Endothelial cell (in vitro differentiated cells): ENCODE data around the gene MBOAT7. TPM values are rescaled to one million over a fixed set of nuclear protein-coding genes. Genes with fewer than 3 reads are reported as not detected.

ENCODE experiments used
- DNase-seq: peaks from one replicate; pipeline ENCODE4 v3.0.0; 2021; ENCODE audit warnings: low spot score
- H3K27ac Mint-ChIP-seq: one replicate; pipeline ENCODE4 v1.8.0; 2021; ENCODE audit warnings: mixed read lengths, inconsistent platforms; ENCODE audit not compliant: unreplicated experiment
- H3K27me3 Mint-ChIP-seq: one replicate; pipeline ENCODE4 v1.8.0; 2021; ENCODE audit warnings: mild to moderate bottlenecking, moderate library complexity, mixed read lengths, inconsistent platforms; ENCODE audit not compliant: unreplicated experiment
- H3K36me3 Mint-ChIP-seq: one replicate; pipeline ENCODE4 v1.8.0; 2021; ENCODE audit warnings: mild to moderate bottlenecking, low read depth, mixed read lengths, inconsistent platforms; ENCODE audit not compliant: unreplicated experiment
- H3K4me1 Mint-ChIP-seq: one replicate; pipeline ENCODE4 v1.8.0; 2021; ENCODE audit warnings: mild to moderate bottlenecking, mixed read lengths, inconsistent platforms; ENCODE audit not compliant: unreplicated experiment
- H3K4me3 Mint-ChIP-seq: one replicate; pipeline ENCODE4 v1.8.0; 2021; ENCODE audit warnings: mild to moderate bottlenecking, mixed read lengths, inconsistent platforms; ENCODE audit not compliant: unreplicated experiment
- H3K9me3 Mint-ChIP-seq: one replicate; pipeline ENCODE4 v1.8.0; 2021; ENCODE audit warnings: mixed read lengths, inconsistent platforms; ENCODE audit not compliant: unreplicated experiment
- CTCF ChIP-seq: fragments of 200-600 bp; sonication (generic); IDR thresholded peaks from one replicate; pipeline ENCODE4 v1.5.0; 2021; ENCODE audit warnings: antibody characterized with exemption; ENCODE audit not compliant: unreplicated experiment
- total RNA-seq: library from RNA; stranded (reverse); fragmentation: NEBNext Ultra II Directional; extraction: Animal tissue kit (Norgen Biotek cat#: 25700); gene quantifications from one replicate; pipeline ENCODE4 v1.2.1, GENCODE V29; 2021; ENCODE audit not compliant: unreplicated experiment

Gene MBOAT7
- total RNA-seq, 1 donor from 2014 or later: 203 TPM

- H3K36me3 Mint-ChIP-seq: peaks cover 10% of the 10 kb centered on the region
- H3K27me3 Mint-ChIP-seq: peaks cover 26% of the 10 kb centered on the region
- TF ChIP-seq CTCF: no peak
- no peak overlapping the region for H3K4me3 Mint-ChIP-seq
- DNase-seq: no peak
- peaks cover 15% of the 10 kb centered on the region for H3K4me1 Mint-ChIP-seq
- H3K27ac Mint-ChIP-seq: no peak overlapping the region
- H3K9me3 Mint-ChIP-seq: no peaks in the 10 kb centered on the region
Observed at GRCh38 chr19:54133312-54133956, 55.9 kb downstream of the MBOAT7 start.

GRCh38 chr19:54129617-54129996 lies 59.8 kb downstream of the MBOAT7 start:
- Mint-ChIP-seq H3K4me3 (no peak overlapping the region), H3K4me1 (peaks cover 4% of the 10 kb centered on the region), H3K27me3 (peaks cover 11% of the 10 kb centered on the region), H3K27ac (no peak overlapping the region), H3K36me3 (peaks cover 17% of the 10 kb centered on the region), H3K9me3 (no peaks in the 10 kb centered on the region)
- no peak for TF ChIP-seq CTCF
- no peak for DNase-seq

GRCh38 chr19:54128796-54129616 lies 60.4 kb downstream of the MBOAT7 start:
- DNase-seq: no peak
- no peak for TF ChIP-seq CTCF
- H3K4me3 Mint-ChIP-seq: no peak overlapping the region
- H3K27me3 Mint-ChIP-seq: peaks cover 6% of the 10 kb centered on the region
- H3K9me3 Mint-ChIP-seq: no peaks in the 10 kb centered on the region
- H3K36me3 Mint-ChIP-seq: peaks cover 13% of the 10 kb centered on the region
- H3K4me1 Mint-ChIP-seq: no peaks in the 10 kb centered on the region
- no peak overlapping the region for H3K27ac Mint-ChIP-seq

GRCh38 chr19:54128441-54128725 lies 61.0 kb downstream of the MBOAT7 start:
- Mint-ChIP-seq H3K4me1 (no peaks in the 10 kb centered on the region), H3K9me3 (no peaks in the 10 kb centered on the region), H3K27ac (no peak overlapping the region), H3K27me3 (peaks cover 7% of the 10 kb centered on the region), H3K36me3 (peaks cover 13% of the 10 kb centered on the region), H3K4me3 (no peak overlapping the region)
- no peak for TF ChIP-seq CTCF
- no peak for DNase-seq

- no peak for TF ChIP-seq CTCF
- DNase-seq: no peak
- Mint-ChIP-seq H3K9me3 (no peaks in the 10 kb centered on the region), H3K4me3 (peak overlapping the region; percentile 59), H3K27me3 (peaks cover 10% of the 10 kb centered on the region), H3K36me3 (peaks cover 16% of the 10 kb centered on the region), H3K4me1 (no peaks in the 10 kb centered on the region), H3K27ac (no peak overlapping the region)
Observed at GRCh38 chr19:54127688-54128440, 61.5 kb downstream of the MBOAT7 start.
